Neuron (in vitro differentiated cells): ENCODE results near the gene ZNF846.
"Not testable (repeated sequence)": the region's sequence is repeated elsewhere in the genome, so short reads cannot be mapped to it uniquely, and the experiment has no call there.

ENCODE experiments used
- H2AFZ ChIP-seq: one replicate; pipeline ENCODE4 v1.6.1; 2013; ENCODE audit warnings: low read depth, mild to moderate bottlenecking, inconsistent platforms, low read length, moderate library complexity
- H3K27me3 ChIP-seq: one replicate; pipeline ENCODE4 v1.6.1; 2013; ENCODE audit warnings: low read length; ENCODE audit not compliant: insufficient read depth
- H3K36me3 ChIP-seq: one replicate; pipeline ENCODE4 v1.6.1; 2013; ENCODE audit warnings: low read length; ENCODE audit not compliant: insufficient read depth
- H3K4me1 ChIP-seq: one replicate; pipeline ENCODE4 v1.6.1; 2013; ENCODE audit warnings: low read length; ENCODE audit not compliant: insufficient read depth
- H3K4me3 ChIP-seq: 2 replicates; pipeline ENCODE4 v1.5.1; 2013; ENCODE audit warnings: mild to moderate bottlenecking, low read length, moderate library complexity
- H3K9me3 ChIP-seq: one replicate; pipeline ENCODE4 v1.6.1; 2013; ENCODE audit warnings: low read length

The ZNF846 gene

GRCh38 chr19:9751446-9751845 lies 17.1 kb downstream of the ZNF846 start:
- H3K4me3 ChIP-seq: no peak overlapping the region
- H3K4me1 ChIP-seq: no peaks in the 10 kb centered on the region
- peaks cover 5% of the 10 kb centered on the region for H3K9me3 ChIP-seq
- H3K27me3 ChIP-seq: no peaks in the 10 kb centered on the region
- peaks cover 1% of the 10 kb centered on the region for H3K36me3 ChIP-seq
- H2AFZ ChIP-seq: no peak overlapping the region

GRCh38 chr19:9741476-9742171 lies 26.9 kb downstream of the ZNF846 start:
- Histone ChIP-seq H3K9me3 (peaks cover 4% of the 10 kb centered on the region), H3K27me3 (no peaks in the 10 kb centered on the region), H3K36me3 (no peaks in the 10 kb centered on the region), H3K4me1 (no peaks in the 10 kb centered on the region), H2AFZ (no peak overlapping the region), H3K4me3 (no peak overlapping the region)

- H3K27me3 ChIP-seq: no peaks in the 10 kb centered on the region
- no peaks in the 10 kb centered on the region for H3K4me1 ChIP-seq
- no peaks in the 10 kb centered on the region for H3K36me3 ChIP-seq
- no peak overlapping the region for H2AFZ ChIP-seq
- peaks cover 4% of the 10 kb centered on the region for H3K9me3 ChIP-seq
- no peak overlapping the region for H3K4me3 ChIP-seq
Measured at GRCh38 chr19:9735986-9736385, 32.6 kb downstream of the ZNF846 start.

GRCh38 chr19:9730056-9730455 lies 38.5 kb downstream of the ZNF846 start:
- H3K4me3 ChIP-seq, H3K9me3 ChIP-seq, H3K36me3 ChIP-seq, H3K27me3 ChIP-seq, H3K4me1 ChIP-seq, H2AFZ ChIP-seq: not testable (repeated sequence)

GRCh38 chr19:9729162-9729561 lies 39.4 kb downstream of the ZNF846 start:
- H3K9me3 ChIP-seq: peaks cover 2% of the 10 kb centered on the region
- no peaks in the 10 kb centered on the region for H3K36me3 ChIP-seq
- H2AFZ ChIP-seq: no peak overlapping the region
- no peaks in the 10 kb centered on the region for H3K4me1 ChIP-seq
- no peaks in the 10 kb centered on the region for H3K27me3 ChIP-seq
- H3K4me3 ChIP-seq: no peak overlapping the region

GRCh38 chr19:9727644-9728043 lies 40.9 kb downstream of the ZNF846 start:
- no peak overlapping the region for H3K4me3 ChIP-seq
- no peaks in the 10 kb centered on the region for H3K36me3 ChIP-seq
- H2AFZ ChIP-seq: no peak overlapping the region

GRCh38 chr19:9725508-9726201 lies 42.9 kb downstream of the ZNF846 start:
- not testable (repeated sequence) for H3K9me3 ChIP-seq

More at GRCh38 chr19:9727644-9728043, 40.9 kb downstream of the ZNF846 start:
- no peaks in the 10 kb centered on the region for H3K27me3 ChIP-seq
- H3K4me1 ChIP-seq: no peaks in the 10 kb centered on the region
- peaks cover 2% of the 10 kb centered on the region for H3K9me3 ChIP-seq

GRCh38 chr19:9724157-9724556 lies 44.4 kb downstream of the ZNF846 start:
- no peaks in the 10 kb centered on the region for H3K36me3 ChIP-seq
- H2AFZ ChIP-seq: no peak overlapping the region
- no peak overlapping the region for H3K4me3 ChIP-seq
- H3K4me1 ChIP-seq: peaks cover 16% of the 10 kb centered on the region
- H3K9me3 ChIP-seq: peaks cover 2% of the 10 kb centered on the region
- no peaks in the 10 kb centered on the region for H3K27me3 ChIP-seq

More at GRCh38 chr19:9725508-9726201, 42.9 kb downstream of the ZNF846 start:
- H3K27me3 ChIP-seq, H3K36me3 ChIP-seq, H3K4me3 ChIP-seq, H3K4me1 ChIP-seq, H2AFZ ChIP-seq: not testable (repeated sequence)

- H3K9me3 ChIP-seq: peaks cover 2% of the 10 kb centered on the region
- peaks cover 16% of the 10 kb centered on the region for H3K4me1 ChIP-seq
- peak overlapping the region; percentile 81 for H2AFZ ChIP-seq
- no peaks in the 10 kb centered on the region for H3K27me3 ChIP-seq
- H3K36me3 ChIP-seq: no peaks in the 10 kb centered on the region
- peak overlapping the region; percentile 23 for H3K4me3 ChIP-seq
Measured at GRCh38 chr19:9721861-9722260, 46.7 kb downstream of the ZNF846 start.

- no peak overlapping the region for H2AFZ ChIP-seq
- H3K4me3 ChIP-seq: no peak overlapping the region
- H3K27me3 ChIP-seq: no peaks in the 10 kb centered on the region
- peaks cover 16% of the 10 kb centered on the region for H3K4me1 ChIP-seq
- no peaks in the 10 kb centered on the region for H3K36me3 ChIP-seq
- H3K9me3 ChIP-seq: peaks cover 2% of the 10 kb centered on the region
Measured at GRCh38 chr19:9720541-9720940, 48.0 kb downstream of the ZNF846 start.

GRCh38 chr19:9711815-9712214 lies 56.7 kb downstream of the ZNF846 start:
- H3K9me3 ChIP-seq: peaks cover 2% of the 10 kb centered on the region
- no peaks in the 10 kb centered on the region for H3K36me3 ChIP-seq
- no peak overlapping the region for H3K4me3 ChIP-seq
- H3K4me1 ChIP-seq: no peaks in the 10 kb centered on the region
- no peak overlapping the region for H2AFZ ChIP-seq
- H3K27me3 ChIP-seq: no peaks in the 10 kb centered on the region

GRCh38 chr19:9709305-9709704 lies 59.2 kb downstream of the ZNF846 start:
- Histone ChIP-seq H3K27me3 (no peaks in the 10 kb centered on the region), H3K36me3 (no peaks in the 10 kb centered on the region), H2AFZ (no peak overlapping the region), H3K4me3 (no peak overlapping the region), H3K4me1 (no peaks in the 10 kb centered on the region), H3K9me3 (peaks cover 2% of the 10 kb centered on the region)

- no peaks in the 10 kb centered on the region for H3K9me3 ChIP-seq
- no peaks in the 10 kb centered on the region for H3K4me1 ChIP-seq
- H3K4me3 ChIP-seq: no peak overlapping the region
- no peak overlapping the region for H2AFZ ChIP-seq
- H3K36me3 ChIP-seq: no peaks in the 10 kb centered on the region
- no peaks in the 10 kb centered on the region for H3K27me3 ChIP-seq
Measured at GRCh38 chr19:9705836-9706235, 62.7 kb downstream of the ZNF846 start.
